ENCODE results near the gene MYO5A.
"Not testable (repeated sequence)": the region's sequence is repeated elsewhere in the genome, so short reads cannot be mapped to it uniquely, and the experiment has no call there.

MYO5A gene

GRCh38 chr15:52524223-52525136 is 4.2 kb downstream of the MYO5A start:
- no peak for DNase-seq
- TF ChIP-seq GATA1 (IDR thresholded peaks at IDR 0.05; ENCODE audit: low read depth, low read length): no peak
- no peak for TF ChIP-seq POLR2A (IDR thresholded peaks at IDR 0.05; ENCODE audit: low read length)

GRCh38 chr15:52523647-52524046 is 5.0 kb downstream of the MYO5A start:
- TF ChIP-seq POLR2A (IDR thresholded peaks at IDR 0.05; ENCODE audit: low read length) (no peak), GATA1 (IDR thresholded peaks at IDR 0.05; ENCODE audit: low read depth, low read length) (no peak)
- DNase-seq: no peak

GRCh38 chr15:52523192-52523591 is 5.5 kb downstream of the MYO5A start:
- DNase-seq: no peak
- no peak for TF ChIP-seq GATA1 (IDR thresholded peaks at IDR 0.05; ENCODE audit: low read depth, low read length)
- TF ChIP-seq POLR2A (IDR thresholded peaks at IDR 0.05; ENCODE audit: low read length): no peak

GRCh38 chr15:52521682-52522081 is 7.0 kb downstream of the MYO5A start:
- no peak for DNase-seq
- no peak for TF ChIP-seq POLR2A (IDR thresholded peaks at IDR 0.05; ENCODE audit: low read length)
- no peak for TF ChIP-seq GATA1 (IDR thresholded peaks at IDR 0.05; ENCODE audit: low read depth, low read length)

- no peak for DNase-seq
- TF ChIP-seq GATA1 (IDR thresholded peaks at IDR 0.05; ENCODE audit: low read depth, low read length) (no peak), POLR2A (IDR thresholded peaks at IDR 0.05; ENCODE audit: low read length) (no peak)
Measured at GRCh38 chr15:52520421-52520820, 8.3 kb downstream of the MYO5A start.

GRCh38 chr15:52518487-52519371 is 10.0 kb downstream of the MYO5A start:
- no peak for DNase-seq

GRCh38 chr15:52517014-52517413 is 11.7 kb downstream of the MYO5A start:
- TF ChIP-seq POLR2A (IDR thresholded peaks at IDR 0.05; ENCODE audit: low read length) (no peak), GATA1 (IDR thresholded peaks at IDR 0.05; ENCODE audit: low read depth, low read length) (no peak)

More at GRCh38 chr15:52518487-52519371, 10.0 kb downstream of the MYO5A start:
- TF ChIP-seq GATA1 (IDR thresholded peaks at IDR 0.05; ENCODE audit: low read depth, low read length): no peak
- TF ChIP-seq POLR2A (IDR thresholded peaks at IDR 0.05; ENCODE audit: low read length): no peak

GRCh38 chr15:52515343-52515742 is 13.3 kb downstream of the MYO5A start:
- DNase-seq: no peak
- no peak for TF ChIP-seq POLR2A (IDR thresholded peaks at IDR 0.05; ENCODE audit: low read length)

More at GRCh38 chr15:52517014-52517413, 11.7 kb downstream of the MYO5A start:
- DNase-seq: no peak

GRCh38 chr15:52514482-52514881 is 14.2 kb downstream of the MYO5A start:
- no peak for DNase-seq
- TF ChIP-seq POLR2A (IDR thresholded peaks at IDR 0.05; ENCODE audit: low read length): no peak
- TF ChIP-seq GATA1 (IDR thresholded peaks at IDR 0.05; ENCODE audit: low read depth, low read length): no peak

GRCh38 chr15:52512869-52513268 is 15.8 kb downstream of the MYO5A start:
- not testable (repeated sequence) for DNase-seq

- TF ChIP-seq POLR2A (IDR thresholded peaks at IDR 0.05; ENCODE audit: low read length) (no peak), GATA1 (IDR thresholded peaks at IDR 0.05; ENCODE audit: low read depth, low read length) (no peak)
- no peak for DNase-seq
Measured at GRCh38 chr15:52511084-52511483, 17.6 kb downstream of the MYO5A start.

- TF ChIP-seq GATA1 (IDR thresholded peaks at IDR 0.05; ENCODE audit: low read depth, low read length): no peak
- no peak for TF ChIP-seq POLR2A (IDR thresholded peaks at IDR 0.05; ENCODE audit: low read length)
- DNase-seq: no peak
Measured at GRCh38 chr15:52509500-52510245, 19.0 kb downstream of the MYO5A start.

GRCh38 chr15:52506549-52506948 is 22.1 kb downstream of the MYO5A start:
- TF ChIP-seq GATA1 (IDR thresholded peaks at IDR 0.05; ENCODE audit: low read depth, low read length) (no peak), POLR2A (IDR thresholded peaks at IDR 0.05; ENCODE audit: low read length) (no peak)
- no peak for DNase-seq

GRCh38 chr15:52505151-52505550 is 23.5 kb downstream of the MYO5A start:
- DNase-seq: no peak
- TF ChIP-seq GATA1 (IDR thresholded peaks at IDR 0.05; ENCODE audit: low read depth, low read length) (no peak), POLR2A (IDR thresholded peaks at IDR 0.05; ENCODE audit: low read length) (no peak)

All from erythroblast (primary cell).